Measurements from ENCODE around the gene GPR143. TPM values are rescaled to one million over a fixed set of nuclear protein-coding genes. Genes with fewer than 3 reads are reported as not detected.
A peak's percentile ranks its signal among the peaks of the same experiment; 100 is the strongest.

Gene GPR143
- total RNA-seq, 3 donors from 2014 or later (not counting 1 experiment from before 2014, with no cell fraction given), result not detected

- Histone ChIP-seq H3K27me3 (ENCODE audit: control insufficient read depth, insufficient read depth, low read length) (no peaks in the 10 kb centered on the region), H3K27ac (ENCODE audit: low read length) (no peak overlapping the region), H3K4me1 (ENCODE audit: control insufficient read depth, insufficient read depth, low read length) (peaks cover 11% of the 10 kb centered on the region), H3K4me3 (ENCODE audit: low read length) (no peak overlapping the region), H3K36me3 (ENCODE audit: control insufficient read depth, insufficient read depth, low read length) (no peaks in the 10 kb centered on the region), H3K9me3 (ENCODE audit: control insufficient read depth, insufficient read depth, low read length) (peaks cover 4% of the 10 kb centered on the region)
- Mint-ChIP-seq H3K9me3 (peaks cover 2% of the 10 kb centered on the region in 2 donors), H3K36me3 (no peaks in the 10 kb centered on the region), H3K27ac (peak overlapping the region in 1 of 2 donors; percentile 39), H3K4me1 (peaks cover 18 to 20% of the 10 kb centered on the region in 2 donors), H3K27me3 (ENCODE audit: low read depth in 2 of 2) (peaks cover 6% of the 10 kb centered on the region in 2 donors), H3K4me3 (no peak overlapping the region)
- WGBS (ENCODE audit: insufficient coverage), result 53% methylated on average over 2 of the region's 3 CpGs
- DNase-seq (no peak), ATAC-seq (no peak)
- no peak for TF ChIP-seq CTCF (IDR thresholded peaks at IDR 0.05)
- intact Hi-C loops (cut with micrococcal nuclease), result no loop called here
Observed at GRCh38 chrX:9746148-9746888, 19.3 kb downstream of the GPR143 start.

DNA sequence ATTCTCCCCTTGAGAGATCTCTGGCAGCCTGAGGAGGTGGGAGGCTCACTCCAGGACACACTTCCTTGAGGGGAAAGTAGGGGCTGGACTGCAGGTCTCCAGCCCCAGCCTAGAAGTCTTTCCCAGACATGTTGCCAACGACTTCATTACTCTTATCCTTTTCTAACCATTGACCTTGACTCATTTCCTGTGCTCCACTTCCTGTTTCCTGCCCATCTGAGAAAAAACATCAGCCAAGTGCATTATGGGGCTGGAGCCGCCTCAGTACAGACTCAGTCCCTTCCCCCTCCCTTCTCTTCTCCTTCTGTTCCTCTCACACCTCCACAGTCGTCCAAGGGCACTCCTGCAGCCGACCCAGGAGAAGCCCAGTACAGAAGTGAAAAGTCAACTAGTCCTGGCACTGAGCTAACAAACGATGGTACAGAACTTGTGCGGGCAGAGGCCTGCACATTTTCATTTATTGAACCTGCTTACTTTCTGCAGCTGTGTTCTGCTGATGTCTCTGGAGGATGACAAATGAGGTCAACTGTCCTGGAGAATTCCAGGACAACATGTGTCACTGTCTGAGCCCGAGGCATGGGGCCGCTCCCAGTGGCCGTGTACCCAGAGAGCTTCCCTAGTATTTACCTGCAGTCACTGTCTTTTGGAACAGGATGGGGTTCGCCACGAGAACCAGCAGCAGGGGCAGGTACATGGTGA, 20.1 kb downstream of the GPR143 start:
- H3K27ac ChIP-seq (ENCODE audit: low read length), result no peak overlapping the region
- peaks cover 4% of the 10 kb centered on the region for H3K9me3 ChIP-seq (ENCODE audit: control insufficient read depth, insufficient read depth, low read length)
- ATAC-seq, result peak in 1 of 3 donors; percentile 26
- H3K4me1 ChIP-seq (ENCODE audit: control insufficient read depth, insufficient read depth, low read length), result peaks cover 11% of the 10 kb centered on the region
- intact Hi-C loops (cut with micrococcal nuclease), result no loop called here
- Mint-ChIP-seq H3K4me1 (peaks cover 18 to 20% of the 10 kb centered on the region in 2 donors), H3K27me3 (ENCODE audit: low read depth in 2 of 2) (peaks cover 6% of the 10 kb centered on the region in 2 donors), H3K4me3 (peak overlapping the region; percentile 62), H3K36me3 (no peaks in the 10 kb centered on the region), H3K27ac (peak overlapping the region; percentile 34 to 48), H3K9me3 (peaks cover 2% of the 10 kb centered on the region in 2 donors)
- WGBS (ENCODE audit: insufficient coverage), result 30% methylated on average over 11 of the region's 11 CpGs
- H3K36me3 ChIP-seq (ENCODE audit: control insufficient read depth, insufficient read depth, low read length), result no peaks in the 10 kb centered on the region
- H3K27me3 ChIP-seq (ENCODE audit: control insufficient read depth, insufficient read depth, low read length), result no peaks in the 10 kb centered on the region
- H3K4me3 ChIP-seq (ENCODE audit: low read length), result no peak overlapping the region
- no peak for TF ChIP-seq CTCF (IDR thresholded peaks at IDR 0.05)
- no peak for DNase-seq

DNA sequence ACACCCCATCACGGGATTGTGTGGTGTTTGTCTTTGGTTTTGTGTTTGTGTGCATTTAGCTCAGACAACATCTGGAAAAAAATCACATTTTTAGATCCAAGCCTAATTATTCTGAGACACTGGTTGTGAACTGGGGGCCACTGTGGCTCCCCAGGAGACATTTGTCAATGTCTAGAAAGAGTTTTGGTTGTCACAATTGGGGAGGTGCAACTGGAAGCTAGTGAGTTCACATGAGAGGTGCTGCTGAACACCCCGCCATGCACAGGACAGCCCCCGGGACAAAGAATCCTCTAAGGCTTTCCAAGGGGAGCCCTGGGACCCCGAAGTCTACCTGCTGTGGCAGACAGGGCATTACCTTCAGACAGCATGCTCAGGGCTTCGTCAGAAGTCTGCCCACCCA, 26.5 kb downstream of the GPR143 start:
- no peak for DNase-seq
- H3K9me3 ChIP-seq (ENCODE audit: control insufficient read depth, insufficient read depth, low read length), result no peaks in the 10 kb centered on the region
- intact Hi-C loops (cut with micrococcal nuclease), result no loop called here
- Mint-ChIP-seq H3K36me3 (no peaks in the 10 kb centered on the region), H3K27ac (no peak overlapping the region), H3K4me3 (no peak overlapping the region), H3K27me3 (ENCODE audit: low read depth in 2 of 2) (no peaks in the 10 kb centered on the region), H3K9me3 (no peaks in the 10 kb centered on the region), H3K4me1 (no peaks in the 10 kb centered on the region)
- no peaks in the 10 kb centered on the region for H3K27me3 ChIP-seq (ENCODE audit: control insufficient read depth, insufficient read depth, low read length)
- no peak for ATAC-seq
- TF ChIP-seq CTCF (IDR thresholded peaks at IDR 0.05), result no peak
- H3K27ac ChIP-seq (ENCODE audit: low read length), result no peak overlapping the region
- H3K36me3 ChIP-seq (ENCODE audit: control insufficient read depth, insufficient read depth, low read length), result no peaks in the 10 kb centered on the region
- 88% methylated on average over 4 of the region's 5 CpGs for WGBS (ENCODE audit: insufficient coverage)
- no peak overlapping the region for H3K4me3 ChIP-seq (ENCODE audit: low read length)
- no peaks in the 10 kb centered on the region for H3K4me1 ChIP-seq (ENCODE audit: control insufficient read depth, insufficient read depth, low read length)
